HCT116 (cell line): ENCODE data around the gene KIAA0825. TPM values are rescaled to one million over a fixed set of nuclear protein-coding genes. Genes with fewer than 3 reads are reported as not detected.

ENCODE experiments used
- ATAC-seq: fragments of 200-7000 bp; cut with Tn5 transposase; 2 replicates; pipeline ENCODE4 v1.9.1; 2020; ENCODE audit warnings: mild to moderate bottlenecking, moderate library complexity
- BruUV-seq: library from RNA; stranded (reverse); fragments of 400-500 nt; replicated peaks from 2 replicates; lab custom pipeline; 2021; lab: Mats Ljungman, UMichigan
- CTCF ChIA-PET: fragments of 300-600 bp; sonication (Branson Sonifier 250); formaldehyde crosslinking; loops from one replicate; lab custom pipeline; 2021; ENCODE audit warnings: antibody characterized with exemption; lab: Charles Lee
- POLR2A ChIA-PET: fragments of 300-600, 350-600 bp; sonication (Branson Sonifier 250); formaldehyde crosslinking; loops from one replicate; lab custom pipeline; 2021; ENCODE audit warnings: antibody characterized with exemption; lab: Charles Lee
- RAD21 ChIA-PET, 2 experiments: fragments of 300-600 bp; sonication (Branson Sonifier 250); formaldehyde crosslinking; loops; one replicate each; lab custom pipeline; 2023; ENCODE audit warnings: low total read pairs in 2 of 2; ENCODE audit not compliant: uncharacterized antibody in 2 of 2, unreplicated experiment in 2 of 2, low non-redundant PET in 1 of 2; lab: Charles Lee
- DNase-seq: peaks from one replicate; pipeline ENCODE4 v3.0.0-alpha.2; 2010; ENCODE audit warnings: low read depth, low spot score
- H2AFZ ChIP-seq: fragments of 200-600 bp; shearing (Covaris generic), sonication (generic); 2 replicates; pipeline ENCODE4 v1.6.1; 2017; ENCODE audit warnings: low read depth, mixed run types, mixed read lengths, antibody characterized with exemption, low read length; ENCODE audit not compliant: poor library complexity, severe bottlenecking
- H3K27ac ChIP-seq: 2 replicates; pipeline ENCODE4 v1.5.1; 2012; ENCODE audit warnings: low read depth, low read length
- H3K27me3 ChIP-seq: fragments of 200-600 bp; sonication (generic); 2 replicates; pipeline ENCODE4 v1.6.1; 2016; ENCODE audit warnings: mixed run types, low read length, mixed read lengths; ENCODE audit not compliant: insufficient read depth
- H3K36me3 ChIP-seq, 2 experiments: fragments of 200-500 bp in 1 of 2; fragments of 200-600 bp in 1 of 2; sonication (Bioruptor generic) in 1 of 2; sonication (generic) in 1 of 2; 2 replicates each; pipeline versions ENCODE4 v1.5.1 to v1.6.1; 2014 to 2016; ENCODE audit warnings: low read length in 2 of 2, inconsistent platforms in 1 of 2, mixed read lengths in 1 of 2, mixed run types in 1 of 2; ENCODE audit not compliant: insufficient read depth in 2 of 2, control insufficient read depth in 1 of 2
- H3K4me1 ChIP-seq, 2 experiments: fragments of 200-600 bp in 1 of 2; sonication (generic) in 1 of 2; 2 replicates each; pipeline versions ENCODE4 v1.5.1 to v1.6.1; 2012 to 2017; ENCODE audit warnings: low read length in 2 of 2, inconsistent platforms in 1 of 2, mild to moderate bottlenecking in 1 of 2, mixed read lengths in 1 of 2, mixed run types in 1 of 2, moderate library complexity in 1 of 2; ENCODE audit not compliant: insufficient read depth in 2 of 2, control insufficient read depth in 1 of 2
- H3K4me2 ChIP-seq: fragments of 200-600 bp; sonication (generic); 2 replicates; pipeline ENCODE4 v1.6.1; 2017; ENCODE audit warnings: mixed run types, low read length, mixed read lengths
- H3K4me3 ChIP-seq, 2 experiments: fragments of 200-600 bp in 1 of 2; sonication (generic) in 1 of 2; replicated peaks in 1 of 2; 2 replicates each; pipeline ENCODE4 v1.5.1; 2011 to 2016; ENCODE audit warnings: low read length in 2 of 2, control low read depth in 1 of 2, low read depth in 1 of 2, mild to moderate bottlenecking in 1 of 2, mixed read lengths in 1 of 2, mixed run types in 1 of 2
- H3K79me2 ChIP-seq: fragments of 200-600 bp; sonication (generic); 2 replicates; pipeline ENCODE4 v1.6.1; 2017; ENCODE audit warnings: mild to moderate bottlenecking, mixed run types, low read length, moderate library complexity, mixed read lengths; ENCODE audit not compliant: insufficient read depth
- H3K9ac ChIP-seq: fragments of 200-600 bp; sonication (generic); 2 replicates; pipeline ENCODE4 v1.6.1; 2016; ENCODE audit warnings: low read length, mixed read lengths
- H3K9me2 ChIP-seq: fragments of 200-600 bp; sonication (generic), shearing (Covaris generic); 2 replicates; pipeline ENCODE4 v1.6.1; 2017; ENCODE audit warnings: mixed run types, mild to moderate bottlenecking, moderate library complexity; ENCODE audit not compliant: insufficient read depth
- H3K9me3 ChIP-seq, 2 experiments: fragments of 200-500 bp in 1 of 2; fragments of 200-600 bp in 1 of 2; sonication (Bioruptor generic) in 1 of 2; sonication (generic) in 1 of 2; 2 replicates each; pipeline ENCODE4 v1.6.1; 2014 to 2017; ENCODE audit warnings: low read length in 2 of 2, mixed read lengths in 2 of 2, inconsistent platforms in 1 of 2, low read depth in 1 of 2, mild to moderate bottlenecking in 1 of 2, mixed run types in 1 of 2, moderate library complexity in 1 of 2; ENCODE audit not compliant: control insufficient read depth in 1 of 2, insufficient read depth in 1 of 2
- H4K20me1 ChIP-seq: fragments of 200-600 bp; sonication (generic), shearing (Covaris generic); 2 replicates; pipeline ENCODE4 v1.6.1; 2017; ENCODE audit warnings: mixed run types, mild to moderate bottlenecking, moderate library complexity; ENCODE audit not compliant: insufficient read depth
- ATF3 ChIP-seq: IDR thresholded peaks from 2 replicates; pipeline ENCODE4 v1.6.1; 2012
- CBX3 ChIP-seq: IDR thresholded peaks from 2 replicates; pipeline ENCODE4 v1.6.1; 2012; ENCODE audit warnings: low read depth
- EGR1 ChIP-seq: IDR thresholded peaks from 2 replicates; pipeline ENCODE4 v1.6.1; 2012; ENCODE audit warnings: low read depth
- ELF1 ChIP-seq: IDR thresholded peaks from 2 replicates; pipeline ENCODE4 v1.6.1; 2012; ENCODE audit warnings: low read depth, borderline replicate concordance
- EZH2phosphoT487 ChIP-seq: fragments of 200-600 bp; IDR thresholded peaks from 2 replicates; pipeline ENCODE4 v1.6.1; 2018; ENCODE audit warnings: antibody characterized with exemption, borderline replicate concordance
- JUND ChIP-seq: IDR thresholded peaks from 2 replicates; pipeline ENCODE4 v1.6.1; 2012
- POLR2A ChIP-seq: IDR thresholded peaks from 2 replicates; pipeline ENCODE4 v1.7.0; 2011; ENCODE audit warnings: borderline replicate concordance; ENCODE audit not compliant: insufficient read depth, insufficient read length; ENCODE audit errors: extremely low read depth
- POLR2AphosphoS5 ChIP-seq: IDR thresholded peaks from 2 replicates; pipeline ENCODE4 v1.6.1; 2011; ENCODE audit warnings: mild to moderate bottlenecking, low read depth, low read length, moderate library complexity
- RAD21 ChIP-seq: IDR thresholded peaks from 2 replicates; pipeline ENCODE4 v1.6.1; 2012; ENCODE audit warnings: low read depth, mild to moderate bottlenecking
- REST ChIP-seq: IDR thresholded peaks from 2 replicates; pipeline ENCODE4 v1.6.1; 2012; ENCODE audit warnings: low read depth
- SIN3A ChIP-seq: IDR thresholded peaks from 2 replicates; pipeline ENCODE4 v1.6.1; 2012; ENCODE audit warnings: low read depth
- SP1 ChIP-seq: IDR thresholded peaks from 2 replicates; pipeline ENCODE4 v1.6.1; 2012; ENCODE audit warnings: low read depth
- YY1 ChIP-seq: IDR thresholded peaks from 2 replicates; pipeline ENCODE4 v1.6.1; 2011; ENCODE audit warnings: low read length, low read depth, moderate library complexity, mild to moderate bottlenecking; ENCODE audit not compliant: insufficient replicate concordance; ENCODE audit errors: extremely low read depth
- ZFX ChIP-seq: fragments of 450-650 bp; IDR thresholded peaks from 2 replicates; pipeline ENCODE4 v1.6.1; 2017
- ZNF274 ChIP-seq: fragments of 200-500 bp; sonication (Bioruptor generic); IDR thresholded peaks from 2 replicates; pipeline ENCODE4 v1.6.1; 2014; ENCODE audit warnings: mild to moderate bottlenecking, low read depth, low read length, inconsistent platforms
- intact Hi-C: fragments of 100-400 bp; cut with micrococcal nuclease; formaldehyde crosslinking; loops from 2 replicates; pipeline ENCODE4 v1.10.0; 2022
- total RNA-seq: library from RNA; stranded (reverse); gene quantifications from one replicate; pipeline ENCODE4 v1.2.1, GENCODE V29; 2021; ENCODE audit not compliant: unreplicated experiment
- TF ChIP-seq, protein P1 (sequence below), 3 experiments: fragments of 200-600 bp in 1 of 3; sonication (generic) in 1 of 3; IDR thresholded peaks in 2 of 3; conservative IDR thresholded peaks in 1 of 3; 2 replicates each; pipeline ENCODE4 v1.5.1; 2012 to 2017; ENCODE audit warnings: low read depth in 2 of 3, low read length in 2 of 3, antibody characterized with exemption in 1 of 3, borderline replicate concordance in 1 of 3, control low read depth in 1 of 3, mild to moderate bottlenecking in 1 of 3, mixed read lengths in 1 of 3, mixed run types in 1 of 3, moderate library complexity in 1 of 3; ENCODE audit not compliant: insufficient read depth in 1 of 3
- TF ChIP-seq, protein P2 (sequence below): IDR thresholded peaks from 2 replicates; pipeline ENCODE4 v1.6.1; 2011; ENCODE audit warnings: mild to moderate bottlenecking, low read length, moderate library complexity; ENCODE audit not compliant: insufficient replicate concordance; ENCODE audit errors: extremely low read depth
- TF ChIP-seq, protein P3 (sequence below): IDR thresholded peaks from 2 replicates; pipeline ENCODE4 v1.6.1; 2012

KIAA0825 gene
- total RNA-seq, 1 experiment from 2014 or later = 1.4 TPM

- DNase-seq (no peak), ATAC-seq (no peak)
- Histone ChIP-seq H3K4me1 (0 out of 4 replicates have a peak, but pooled peaks cover 0 to 6% of the 10 kb centered on the region in 2 experiments), H3K4me2 (no peak overlapping the region), H3K9ac (no peak overlapping the region), H3K36me3 (no peaks in the 10 kb centered on the region), H3K9me3 (no peaks in the 10 kb centered on the region), H3K4me3 (no peak overlapping the region), H4K20me1 (no peaks in the 10 kb centered on the region), H3K27me3 (no peaks in the 10 kb centered on the region), H3K9me2 (no peaks in the 10 kb centered on the region), H2AFZ (no peak overlapping the region), H3K27ac (no peak overlapping the region), H3K79me2 (no peaks in the 10 kb centered on the region)
- ChIA-PET POLR2A (no interaction called here), RAD21 (no interaction called here), CTCF (no interaction called here)
- no peak for TF ChIP-seq ZNF274
- no peak for TF ChIP-seq POLR2AphosphoS5
- no peak for TF ChIP-seq EZH2phosphoT487
- no peak for TF ChIP-seq REST
- TF ChIP-seq RAD21 = no peak
- TF ChIP-seq POLR2A = no peak
- TF ChIP-seq, protein P1, sequence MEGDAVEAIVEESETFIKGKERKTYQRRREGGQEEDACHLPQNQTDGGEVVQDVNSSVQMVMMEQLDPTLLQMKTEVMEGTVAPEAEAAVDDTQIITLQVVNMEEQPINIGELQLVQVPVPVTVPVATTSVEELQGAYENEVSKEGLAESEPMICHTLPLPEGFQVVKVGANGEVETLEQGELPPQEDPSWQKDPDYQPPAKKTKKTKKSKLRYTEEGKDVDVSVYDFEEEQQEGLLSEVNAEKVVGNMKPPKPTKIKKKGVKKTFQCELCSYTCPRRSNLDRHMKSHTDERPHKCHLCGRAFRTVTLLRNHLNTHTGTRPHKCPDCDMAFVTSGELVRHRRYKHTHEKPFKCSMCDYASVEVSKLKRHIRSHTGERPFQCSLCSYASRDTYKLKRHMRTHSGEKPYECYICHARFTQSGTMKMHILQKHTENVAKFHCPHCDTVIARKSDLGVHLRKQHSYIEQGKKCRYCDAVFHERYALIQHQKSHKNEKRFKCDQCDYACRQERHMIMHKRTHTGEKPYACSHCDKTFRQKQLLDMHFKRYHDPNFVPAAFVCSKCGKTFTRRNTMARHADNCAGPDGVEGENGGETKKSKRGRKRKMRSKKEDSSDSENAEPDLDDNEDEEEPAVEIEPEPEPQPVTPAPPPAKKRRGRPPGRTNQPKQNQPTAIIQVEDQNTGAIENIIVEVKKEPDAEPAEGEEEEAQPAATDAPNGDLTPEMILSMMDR (IDR thresholded peaks at IDR 0.05 in 2 of 3, conservative IDR thresholded peaks at IDR 0.05 in 1 of 3; ENCODE audit: borderline replicate concordance in 1 of 3, insufficient read depth in 1 of 3, low read depth in 2 of 3, low read length in 2 of 3) = no peak
- TF ChIP-seq, protein P2, sequence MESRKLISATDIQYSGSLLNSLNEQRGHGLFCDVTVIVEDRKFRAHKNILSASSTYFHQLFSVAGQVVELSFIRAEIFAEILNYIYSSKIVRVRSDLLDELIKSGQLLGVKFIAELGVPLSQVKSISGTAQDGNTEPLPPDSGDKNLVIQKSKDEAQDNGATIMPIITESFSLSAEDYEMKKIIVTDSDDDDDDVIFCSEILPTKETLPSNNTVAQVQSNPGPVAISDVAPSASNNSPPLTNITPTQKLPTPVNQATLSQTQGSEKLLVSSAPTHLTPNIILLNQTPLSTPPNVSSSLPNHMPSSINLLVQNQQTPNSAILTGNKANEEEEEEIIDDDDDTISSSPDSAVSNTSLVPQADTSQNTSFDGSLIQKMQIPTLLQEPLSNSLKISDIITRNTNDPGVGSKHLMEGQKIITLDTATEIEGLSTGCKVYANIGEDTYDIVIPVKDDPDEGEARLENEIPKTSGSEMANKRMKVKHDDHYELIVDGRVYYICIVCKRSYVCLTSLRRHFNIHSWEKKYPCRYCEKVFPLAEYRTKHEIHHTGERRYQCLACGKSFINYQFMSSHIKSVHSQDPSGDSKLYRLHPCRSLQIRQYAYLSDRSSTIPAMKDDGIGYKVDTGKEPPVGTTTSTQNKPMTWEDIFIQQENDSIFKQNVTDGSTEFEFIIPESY = no peak
- no peak for TF ChIP-seq CBX3
- TF ChIP-seq SIN3A = no peak
- TF ChIP-seq YY1 = no peak
- TF ChIP-seq ELF1 = no peak
- TF ChIP-seq EGR1 = no peak
- TF ChIP-seq ZFX = no peak
- TF ChIP-seq JUND = no peak
- TF ChIP-seq ATF3 = no peak
- no peak for TF ChIP-seq SP1
- TF ChIP-seq, protein P3, sequence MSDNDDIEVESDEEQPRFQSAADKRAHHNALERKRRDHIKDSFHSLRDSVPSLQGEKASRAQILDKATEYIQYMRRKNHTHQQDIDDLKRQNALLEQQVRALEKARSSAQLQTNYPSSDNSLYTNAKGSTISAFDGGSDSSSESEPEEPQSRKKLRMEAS = no peak
- intact Hi-C loops = no loop called here
- BruUV-seq = no TSS peak
These were observed 256.3 kb downstream of the KIAA0825 start for GRCh38 chr5:94361832-94362796.
